HG03097 (cell line): ENCODE measurements around the gene PDE8B.
"Not testable (repeated sequence)": the region's sequence is repeated elsewhere in the genome, so short reads cannot be mapped to it uniquely, and the experiment has no call there.

Experiments
- ATAC-seq: cut with Tn5 transposase; IDR thresholded peaks from one replicate; pipeline ENCODE4 v1.9.1; 2021; ENCODE audit not compliant: unreplicated experiment, low FRiP score

Gene PDE8B

DNA sequence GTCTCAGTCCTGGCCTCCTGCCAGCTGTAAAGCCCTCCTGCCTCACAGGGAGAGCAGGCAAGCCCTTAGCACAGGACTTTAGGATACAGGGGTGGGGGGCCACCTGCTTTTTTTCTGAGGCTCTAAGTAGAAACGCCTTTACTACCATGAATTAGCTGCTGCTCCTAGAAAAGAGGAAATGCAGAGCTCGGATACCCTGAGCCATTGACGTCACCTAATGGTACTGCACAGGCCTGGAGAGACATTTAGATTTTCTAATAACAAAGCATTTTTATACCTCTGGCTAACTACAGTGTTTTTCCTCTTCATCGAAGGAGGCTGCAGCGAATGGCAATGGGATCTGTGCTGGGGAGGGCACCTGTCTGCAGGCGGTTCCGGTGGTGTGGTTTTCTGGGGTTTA lies 144.6 kb downstream of the PDE8B start:
- no peak for ATAC-seq

DNA sequence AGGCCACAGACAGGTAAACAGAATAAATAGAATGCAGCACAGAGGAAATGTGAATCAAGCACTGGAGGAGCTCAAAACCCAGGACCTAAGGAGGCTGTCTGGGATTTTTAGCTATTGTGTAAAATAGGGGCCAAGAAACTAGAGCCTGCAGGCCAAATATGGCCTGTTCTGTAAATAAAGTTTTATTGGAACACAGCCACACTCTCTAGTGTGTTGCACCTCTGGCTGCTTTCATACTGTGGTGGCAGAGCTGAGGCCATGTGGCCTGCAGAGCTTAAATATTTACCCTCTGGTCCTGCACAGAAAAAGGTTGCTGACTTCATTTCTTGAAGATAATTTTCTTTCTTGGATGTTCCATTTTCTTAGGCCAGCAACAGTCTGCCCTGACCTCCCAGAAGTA lies 145.3 kb downstream of the PDE8B start:
- ATAC-seq: no peak

DNA sequence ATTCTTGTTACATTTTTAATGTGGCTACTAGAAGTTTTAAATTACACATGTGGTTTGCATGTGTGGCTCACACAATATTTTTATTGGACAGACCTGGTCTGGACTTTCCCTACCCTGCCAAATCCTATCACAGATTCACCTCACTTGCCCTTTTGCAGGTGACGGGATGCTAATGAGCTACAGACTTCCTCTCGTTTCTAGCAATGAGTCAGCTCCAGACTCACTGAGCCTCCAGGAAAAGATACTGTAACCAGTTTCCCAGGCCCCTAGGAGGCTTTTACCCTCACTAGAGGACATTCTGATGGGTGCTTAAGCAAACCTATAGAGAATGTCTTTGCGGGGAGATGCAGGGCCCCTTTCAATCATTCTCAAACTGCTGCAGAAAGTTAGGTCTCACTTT lies 146.3 kb downstream of the PDE8B start:
- peak; percentile 94 for ATAC-seq

DNA sequence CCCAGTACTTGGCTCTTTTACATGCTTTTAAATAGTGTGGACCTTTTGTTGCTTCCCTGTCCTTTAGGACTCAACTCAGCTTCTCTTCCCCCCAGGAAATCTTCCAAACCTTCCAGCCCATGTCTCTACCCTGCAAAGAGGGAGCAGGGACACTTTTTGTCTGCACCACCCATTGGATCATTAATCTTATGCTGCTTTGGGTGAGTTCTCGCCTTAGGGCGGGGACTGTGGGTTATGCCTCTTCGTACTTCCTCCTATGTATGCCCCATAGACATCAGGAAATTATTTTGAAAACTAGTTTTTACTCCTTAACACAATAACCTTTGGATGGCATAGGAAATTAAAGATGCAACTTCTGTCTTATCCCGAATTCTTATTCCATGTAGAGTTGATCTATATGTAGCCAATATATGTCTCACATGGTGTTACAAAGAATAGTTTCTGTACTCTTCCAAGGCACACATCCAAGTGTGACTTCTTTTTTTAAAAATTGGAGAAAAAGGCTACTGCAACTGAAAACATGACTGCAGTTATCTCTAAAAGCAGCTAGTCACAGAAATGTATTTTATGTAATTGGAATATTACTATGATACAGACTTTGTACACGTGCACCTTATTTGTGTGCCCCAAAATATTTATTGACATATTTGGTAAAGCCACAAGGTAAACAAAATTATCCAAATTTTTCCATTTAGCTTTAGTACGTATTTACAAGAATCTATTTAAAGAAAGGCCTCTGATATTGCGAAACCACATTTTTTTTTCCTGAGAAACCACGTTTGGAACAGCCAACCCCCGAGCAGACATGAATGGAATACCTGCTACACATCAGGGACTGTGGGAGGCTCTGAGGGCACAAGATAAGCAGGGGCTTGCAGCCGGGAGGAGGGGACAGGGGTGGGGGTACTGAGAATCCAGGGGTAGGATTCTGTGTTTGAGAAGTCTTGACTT lies 148.1 kb downstream of the PDE8B start:
- no peak for ATAC-seq

DNA sequence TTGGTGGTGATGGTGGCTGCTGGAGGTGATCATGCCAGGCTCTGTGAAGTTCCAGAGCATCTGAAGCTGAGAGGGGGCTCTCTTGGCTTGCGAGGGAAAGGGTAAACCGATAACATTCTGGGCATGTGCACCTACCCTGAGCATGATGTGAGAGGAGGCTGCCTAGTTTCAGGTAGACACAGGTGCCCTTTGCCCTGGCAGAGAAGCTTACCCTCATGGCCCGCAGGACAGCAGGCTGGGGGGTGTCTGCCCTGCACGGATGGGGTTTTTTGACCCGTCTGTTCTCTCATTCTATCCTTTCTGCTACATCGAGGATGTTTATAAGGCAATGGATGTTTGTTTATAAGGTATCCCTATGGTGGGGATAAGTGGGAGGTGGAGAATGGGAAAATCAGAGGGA lies 148.8 kb downstream of the PDE8B start:
- no peak for ATAC-seq

DNA sequence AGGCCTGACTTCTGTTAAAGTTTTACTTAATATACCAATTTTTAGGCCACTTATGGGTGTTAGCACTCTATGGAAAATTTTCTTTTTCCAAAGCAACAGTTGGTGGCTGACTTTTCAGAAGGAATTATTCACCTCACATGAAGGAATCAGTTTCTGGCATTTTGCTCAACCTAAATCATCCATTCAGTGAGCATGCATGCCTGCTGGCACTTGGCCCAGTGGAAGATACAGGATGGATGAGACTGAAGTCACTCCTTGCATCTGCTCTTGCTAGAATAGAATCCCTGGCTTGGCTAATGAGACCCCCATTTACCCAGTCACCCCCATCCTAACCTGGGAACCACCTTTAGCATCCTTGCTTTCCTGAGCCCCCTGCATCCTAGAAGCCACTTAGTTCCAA lies 149.9 kb downstream of the PDE8B start:
- ATAC-seq: no peak

DNA sequence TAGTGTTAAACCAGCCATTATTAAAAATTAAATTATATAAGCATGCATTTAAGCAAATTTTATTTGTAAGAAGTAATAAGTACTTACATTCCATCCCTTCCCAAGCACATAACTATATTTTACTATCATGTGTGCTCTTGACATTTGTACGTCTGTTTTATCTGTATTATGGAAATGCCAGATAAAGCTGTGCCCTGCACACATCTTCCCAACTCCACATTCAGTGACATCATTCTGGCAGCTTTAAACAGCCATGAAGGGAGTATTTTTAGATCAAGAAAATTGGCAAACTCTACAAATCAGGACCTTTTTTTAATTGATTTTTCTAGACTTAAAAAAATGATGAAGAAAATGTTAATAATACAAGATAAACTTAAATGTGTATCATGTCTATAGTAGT lies 150.5 kb downstream of the PDE8B start:
- no peak for ATAC-seq

DNA sequence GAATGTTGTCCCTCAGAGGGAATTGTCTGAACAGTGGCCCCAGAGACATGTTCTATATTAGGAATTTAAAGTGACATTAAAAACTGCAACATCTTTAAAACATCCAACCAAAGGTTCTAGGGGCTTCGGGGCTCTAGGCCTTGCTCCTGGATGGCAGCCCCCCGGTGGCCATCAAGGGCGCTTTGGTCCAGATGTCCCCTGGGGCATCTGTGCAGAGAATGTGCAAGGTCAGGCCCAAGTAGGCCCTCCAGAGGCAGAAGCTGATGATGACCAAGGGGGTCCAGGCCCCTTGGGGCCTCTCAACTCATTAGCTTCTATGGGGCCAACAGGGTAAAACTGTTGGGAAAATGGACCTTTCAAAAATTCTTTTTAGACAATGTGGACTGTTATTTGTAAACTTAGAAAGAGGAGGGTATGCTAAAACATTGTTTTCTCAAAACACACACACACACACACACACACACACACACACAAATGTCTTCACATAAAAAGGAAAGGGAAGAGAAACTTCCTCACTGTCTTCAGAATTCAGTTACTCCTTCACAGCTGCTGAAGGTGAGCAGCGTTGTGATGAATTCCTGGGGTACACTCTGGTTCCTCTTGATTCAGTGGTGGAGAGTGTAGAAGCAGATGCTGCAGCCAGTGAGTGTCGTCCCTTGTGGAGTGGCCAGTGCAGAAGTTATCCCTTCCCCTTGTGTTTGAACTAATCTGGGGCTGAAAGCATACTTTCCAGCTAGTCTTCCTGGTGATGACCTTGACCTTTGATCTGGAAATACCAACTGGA lies 156.4 kb downstream of the PDE8B start:
- no peak for ATAC-seq

DNA sequence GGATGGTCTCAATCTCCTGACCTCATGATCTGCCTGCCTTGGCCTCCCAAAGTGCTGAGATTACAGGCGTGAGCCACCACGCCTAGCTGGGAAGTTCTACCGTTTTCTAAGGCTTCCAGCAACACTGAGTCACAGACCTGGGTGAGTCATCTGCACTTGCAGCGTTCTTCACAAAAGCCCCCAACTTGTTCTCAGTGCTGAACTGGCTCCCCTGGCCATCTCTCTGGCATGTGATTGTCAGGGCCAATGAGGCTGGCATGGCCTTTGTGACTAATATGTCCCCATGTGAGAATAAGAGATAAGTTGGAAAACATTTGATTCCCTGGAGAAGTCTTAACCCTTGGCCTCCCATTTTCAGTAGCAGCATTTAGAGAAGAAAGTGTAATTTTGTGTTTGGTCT lies 157.3 kb downstream of the PDE8B start:
- ATAC-seq: no peak

DNA sequence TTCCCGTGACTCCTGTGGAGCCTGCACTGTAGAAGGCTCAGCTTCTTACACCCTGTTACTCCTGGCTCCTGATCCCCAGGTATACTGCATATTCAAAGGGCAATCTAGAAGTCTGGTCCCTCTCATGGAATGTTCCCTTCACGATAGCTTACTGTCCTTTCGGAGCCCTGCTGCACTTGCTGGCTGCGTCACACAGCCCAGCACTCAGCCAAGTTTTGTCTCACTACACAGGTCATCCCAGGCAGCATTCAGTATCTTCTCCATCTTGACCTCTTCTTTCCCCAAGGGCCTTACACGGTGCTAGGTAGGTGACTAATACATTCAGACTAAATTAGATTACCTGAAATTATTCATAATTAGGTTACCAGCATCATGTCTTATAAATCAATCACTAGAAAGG lies 157.9 kb downstream of the PDE8B start:
- ATAC-seq: no peak

DNA sequence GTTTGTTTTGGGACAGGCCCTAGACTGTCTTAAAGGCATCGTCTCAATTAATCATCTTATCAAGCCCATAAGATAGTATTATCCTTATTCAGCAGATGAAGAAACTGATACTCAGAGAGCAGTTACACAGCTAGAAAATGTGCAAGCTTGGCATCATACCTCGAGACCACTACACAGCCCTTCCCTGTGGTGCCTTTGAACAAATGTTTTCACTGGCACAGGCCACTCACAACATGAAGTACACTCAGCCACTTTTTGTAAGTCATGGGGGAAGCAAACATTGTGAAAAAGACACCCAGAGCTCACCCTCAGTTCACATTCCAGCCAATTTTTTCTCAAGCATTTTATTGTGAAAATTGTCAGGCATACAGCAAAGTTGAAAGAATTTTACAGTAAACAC lies 159.1 kb downstream of the PDE8B start:
- no peak for ATAC-seq

DNA sequence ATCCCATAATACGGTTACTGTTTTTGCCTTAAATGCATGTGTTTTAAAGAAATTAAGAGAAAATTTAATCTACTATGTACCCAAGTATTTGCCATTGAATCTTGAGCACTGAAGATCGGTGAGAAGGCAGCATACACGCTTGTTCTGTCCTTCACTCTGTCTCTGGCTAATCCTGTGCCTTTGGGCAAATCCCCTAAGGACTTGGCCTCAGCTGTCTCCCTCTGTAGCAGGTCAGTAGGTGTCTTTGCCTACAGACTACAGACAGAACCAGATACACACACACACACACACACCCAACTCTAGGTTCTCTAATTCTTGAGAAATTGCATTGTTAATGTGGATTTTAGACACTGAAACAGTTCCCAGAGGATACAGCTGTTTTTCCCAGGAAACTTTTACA lies 164.2 kb downstream of the PDE8B start:
- ATAC-seq: no peak

DNA sequence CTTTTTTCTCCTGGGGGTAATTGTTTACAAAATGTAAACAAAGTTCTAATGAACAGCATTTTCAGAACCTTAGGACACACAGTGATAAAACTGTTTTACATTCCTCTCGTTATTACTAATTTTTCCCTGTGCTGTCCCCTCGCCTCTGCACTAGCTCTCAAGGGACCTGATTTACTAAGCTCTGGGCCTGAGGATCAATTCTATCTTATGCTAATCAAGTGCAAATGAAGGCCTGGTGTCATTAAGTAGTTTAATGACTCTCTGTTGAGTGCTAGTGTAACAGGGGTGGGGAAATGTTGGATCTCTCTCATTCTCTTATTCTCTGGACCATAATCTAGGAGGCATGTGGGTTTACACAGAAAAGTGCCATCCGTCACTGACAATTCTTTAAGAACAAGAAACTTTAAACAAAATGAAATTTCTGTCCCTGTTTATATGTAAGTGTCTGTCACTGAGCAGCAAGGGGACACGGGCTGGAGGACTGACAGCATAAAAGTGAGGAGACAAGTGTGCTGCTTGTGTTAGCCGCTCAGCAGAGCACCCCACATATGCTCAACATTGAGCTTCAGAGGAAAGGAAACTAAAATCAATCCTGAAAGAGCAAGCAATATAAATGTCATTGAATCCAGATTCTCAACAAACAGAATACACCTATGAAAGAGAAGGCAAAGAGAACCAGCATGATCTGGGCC lies 166.3 kb downstream of the PDE8B start:
- no peak for ATAC-seq

DNA sequence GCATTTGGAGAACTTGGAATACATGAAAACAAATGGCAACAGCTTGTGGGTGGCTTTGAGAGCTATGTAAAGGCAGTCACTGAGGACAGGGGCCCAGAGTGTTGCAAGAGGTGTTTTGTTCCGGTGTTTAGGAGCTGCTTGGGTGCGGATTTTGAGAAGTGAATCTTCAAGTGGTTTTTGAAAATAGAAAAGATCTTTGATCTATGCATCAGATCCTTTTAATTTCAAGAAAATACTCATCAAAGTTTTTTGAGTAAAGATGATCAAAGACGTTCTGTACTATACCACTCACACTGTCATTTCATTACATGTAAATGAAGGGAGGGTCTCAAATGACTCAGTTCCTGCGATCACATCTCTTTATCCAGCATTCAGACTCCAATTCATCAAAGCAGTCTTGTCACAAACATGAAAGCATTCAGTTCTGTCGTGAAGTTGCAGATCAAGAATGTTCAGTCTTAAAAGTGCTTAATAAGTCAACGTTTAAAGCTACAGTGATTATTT lies 169.1 kb downstream of the PDE8B start:
- ATAC-seq: no peak

DNA sequence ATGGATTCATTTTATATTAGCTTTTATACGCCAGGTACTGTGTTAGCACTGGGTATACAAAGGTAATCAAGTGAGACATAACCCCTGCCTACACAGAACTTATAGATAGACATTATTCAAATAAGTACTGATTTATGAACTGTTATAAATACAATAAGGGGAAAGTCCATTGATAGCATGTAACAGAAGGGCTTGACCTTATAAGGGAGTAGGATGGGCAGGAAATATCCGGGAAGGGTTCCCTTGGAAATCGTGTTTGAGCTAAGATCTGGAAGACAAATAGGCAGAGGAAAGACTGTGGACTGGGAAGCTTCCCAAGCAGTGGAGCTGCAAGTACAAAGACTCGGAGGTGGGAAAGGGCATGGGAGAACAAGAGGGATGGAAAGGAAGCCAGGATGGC lies 170.2 kb downstream of the PDE8B start:
- ATAC-seq: no peak

DNA sequence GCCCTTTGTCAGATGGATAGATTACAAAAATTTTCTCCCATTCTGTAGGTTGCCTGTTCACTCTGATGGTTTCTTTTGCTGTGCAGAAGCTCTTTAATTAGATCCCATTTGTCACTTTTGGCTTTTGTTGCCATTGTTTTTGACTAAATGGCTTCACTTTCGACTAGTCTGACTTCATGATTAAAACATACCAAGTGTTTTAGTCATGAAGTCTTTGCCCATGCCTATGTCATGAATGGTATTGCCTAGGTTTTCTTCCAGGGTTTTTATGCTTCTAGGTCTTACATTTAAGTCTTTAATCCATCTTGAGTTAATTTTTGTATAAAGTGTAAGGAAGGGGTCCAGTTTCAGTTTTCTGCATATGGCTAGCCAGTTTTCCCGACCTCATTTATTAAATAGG lies 172.9 kb downstream of the PDE8B start:
- ATAC-seq: not testable (repeated sequence)

DNA sequence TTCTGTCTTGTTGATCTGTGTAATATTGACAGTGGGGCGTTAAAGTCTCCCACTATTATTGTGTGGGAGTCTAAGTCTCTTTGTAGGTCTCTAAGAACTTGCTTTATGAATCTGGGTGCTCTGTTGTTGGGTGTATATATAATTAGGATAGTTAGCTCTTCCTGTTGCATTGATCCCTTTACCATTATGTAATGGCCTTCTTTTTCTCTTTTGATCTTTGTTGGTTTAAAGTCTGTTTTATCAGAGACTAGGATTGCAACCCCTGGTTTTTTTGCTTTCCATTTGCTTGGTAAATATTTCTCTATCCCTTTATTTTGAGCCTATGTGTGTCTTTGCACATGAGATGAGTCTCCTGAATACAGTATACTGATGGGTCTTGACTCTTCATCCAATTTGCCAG lies 175.9 kb downstream of the PDE8B start:
- ATAC-seq: not testable (repeated sequence)

DNA sequence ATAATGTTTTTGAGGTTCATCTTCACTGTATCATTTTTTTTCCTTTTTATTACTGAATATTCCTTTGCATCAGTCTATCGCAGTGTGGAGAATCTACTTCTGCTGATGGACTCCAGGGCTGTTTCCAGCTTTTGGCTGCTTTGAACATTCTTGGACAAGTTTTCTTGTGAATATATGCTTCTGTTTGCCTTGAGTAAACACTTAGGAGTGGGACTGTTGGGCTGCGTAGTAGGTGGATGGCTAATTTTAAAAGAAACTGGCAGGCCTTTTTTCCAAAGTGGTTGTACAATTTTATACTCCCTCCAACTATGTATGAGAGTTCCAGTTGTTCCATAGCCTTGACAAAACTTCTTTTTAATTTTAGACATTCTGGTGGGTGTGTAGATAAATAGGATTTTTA lies 179.3 kb downstream of the PDE8B start:
- ATAC-seq: no peak

DNA sequence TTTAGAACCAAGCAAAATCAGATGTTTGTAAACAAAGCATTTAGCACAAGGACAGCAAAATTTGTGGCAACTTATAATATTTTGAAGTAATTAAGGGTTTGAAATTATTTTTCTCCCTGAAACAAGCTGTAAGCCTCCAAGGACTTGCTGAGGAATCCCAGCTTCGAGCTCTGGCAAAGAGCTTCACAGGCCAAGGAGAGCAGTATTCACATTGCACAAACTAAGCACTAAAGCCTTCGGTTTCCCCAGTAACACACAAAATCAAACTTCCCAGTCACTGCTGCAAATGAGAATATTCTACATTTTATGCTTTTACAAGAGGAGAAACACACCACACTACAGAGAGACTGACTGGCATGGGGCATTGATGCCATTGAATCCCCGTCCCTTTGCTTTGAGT lies 179.7 kb downstream of the PDE8B start:
- ATAC-seq: no peak

DNA sequence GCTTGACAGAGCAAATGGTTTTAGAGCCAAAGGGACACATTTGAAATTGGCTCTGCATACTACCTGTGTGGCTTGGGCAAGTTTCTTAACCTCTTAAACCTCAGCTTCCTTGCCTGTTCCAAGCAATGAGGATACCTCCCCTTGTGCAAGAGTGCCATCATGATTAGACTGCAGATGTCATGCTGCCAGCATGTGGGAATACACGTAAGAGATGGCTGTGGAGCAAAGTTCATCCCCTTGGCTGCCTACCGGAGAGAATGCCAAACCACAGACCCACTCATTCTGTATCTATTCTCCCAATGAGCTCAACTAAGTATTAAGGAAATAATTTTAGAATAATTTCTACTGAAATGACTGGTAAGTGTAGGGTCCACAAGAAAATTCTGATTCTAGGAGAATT lies 180.3 kb downstream of the PDE8B start:
- ATAC-seq: no peak

DNA sequence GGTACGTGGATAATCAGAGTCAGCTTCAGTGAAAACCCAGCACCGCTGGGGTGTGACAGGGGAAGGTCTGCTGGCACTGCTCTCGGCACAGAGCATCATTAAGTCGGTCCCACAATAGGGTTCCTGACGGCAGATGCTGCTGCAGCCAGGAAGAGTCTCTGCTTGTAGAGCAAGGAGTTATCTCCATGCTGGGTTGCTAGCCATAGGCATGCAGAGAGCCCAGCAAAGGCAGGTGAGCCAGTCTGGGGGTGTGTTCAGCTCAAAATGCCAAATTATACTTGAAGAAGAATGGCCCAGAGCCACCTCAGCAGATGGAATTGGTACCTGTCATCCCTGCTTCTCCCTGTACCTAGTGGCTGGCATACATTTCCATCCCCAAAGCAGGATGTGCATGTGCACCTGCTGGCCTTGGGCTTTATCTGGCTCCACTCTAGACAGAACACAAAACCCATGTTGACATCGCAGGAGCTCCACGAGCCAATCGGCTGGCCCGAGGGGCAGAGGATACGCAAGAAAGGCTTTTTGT lies 180.8 kb downstream of the PDE8B start:
- no peak for ATAC-seq
